ENCODE measurements around the gene TAT. TPM values are rescaled to one million over a fixed set of nuclear protein-coding genes. Genes with fewer than 3 reads are reported as not detected.

TAT gene
- polyA plus RNA-seq, 3 donors: not detected

- intact Hi-C loops (cut with micrococcal nuclease): no loop called here
- no peak for TF ChIP-seq CTCF (IDR thresholded peaks at IDR 0.05)
- no peak overlapping the region for H3K9ac ChIP-seq (ENCODE audit: insufficient read depth, low read length, poor library complexity, severe bottlenecking)
Observed at GRCh38 chr16:71572497-71573116, 4.3 kb downstream of the TAT start.

GRCh38 chr16:71570144-71570543 is 6.7 kb downstream of the TAT start:
- Mint-ChIP-seq H3K36me3 (no peaks in the 10 kb centered on the region), H3K27me3 (ENCODE audit: low read depth in 3 of 3) (peaks cover 15 to 27% (median 23%) of the 10 kb centered on the region in 3 donors), H3K9me3 (peaks cover 0 to 2% (median 0%) of the 10 kb centered on the region in 7 donors), H3K4me1 (peaks cover 17% of the 10 kb centered on the region), H3K27ac (no peak overlapping the region), H3K4me3 (no peak overlapping the region)
- no peaks in the 10 kb centered on the region for H3K36me3 ChIP-seq (replicated peaks in 1 of 2; ENCODE audit: control insufficient read depth in 1 of 2, insufficient read depth in 2 of 2, low read length in 2 of 2)
- peaks cover 14 to 15% of the 10 kb centered on the region in 2 donors for H3K4me1 ChIP-seq (ENCODE audit: control insufficient read depth in 1 of 2, insufficient read depth in 2 of 2, low read length in 2 of 2)
- no peak for DNase-seq
- H3K4me2 ChIP-seq (replicated peaks; ENCODE audit: extremely low read depth, low read length, poor library complexity, severe bottlenecking): no peak overlapping the region
- no peak for TF ChIP-seq CTCF (IDR thresholded peaks at IDR 0.05)
- intact Hi-C loops (cut with micrococcal nuclease): no loop called here
- H3K9me3 ChIP-seq (replicated peaks in 1 of 2; ENCODE audit: control insufficient read depth in 1 of 2, insufficient read depth in 1 of 2, low read length in 2 of 2): no peaks in the 10 kb centered on the region
- no peak overlapping the region for H3K4me3 ChIP-seq (replicated peaks in 1 of 3; ENCODE audit: low read depth in 2 of 3, low read length in 3 of 3)
- H3K27me3 ChIP-seq (ENCODE audit: control insufficient read depth in 2 of 2, insufficient read depth in 2 of 2, low read length in 2 of 2): peaks cover 2 to 3% of the 10 kb centered on the region in 2 donors
- no peak overlapping the region for H3K27ac ChIP-seq (ENCODE audit: low read depth in 1 of 2, low read length in 2 of 2)
- H3K79me2 ChIP-seq (ENCODE audit: insufficient read depth, low read length): no peaks in the 10 kb centered on the region
- no peak overlapping the region for H3K9ac ChIP-seq (ENCODE audit: insufficient read depth, low read length, poor library complexity, severe bottlenecking)
- no peaks in the 10 kb centered on the region for H4K20me1 ChIP-seq (ENCODE audit: insufficient read depth, low read length)
- WGBS (ENCODE audit: insufficient coverage): 100% methylated on average over 3 of the region's 8 CpGs
- H2AFZ ChIP-seq (ENCODE audit: insufficient read depth, low read depth, low read length, poor library complexity, severe bottlenecking): no peak overlapping the region

More at GRCh38 chr16:71572497-71573116, 4.3 kb downstream of the TAT start:
- no peaks in the 10 kb centered on the region for H3K36me3 Mint-ChIP-seq
- no peaks in the 10 kb centered on the region for H4K20me1 ChIP-seq (ENCODE audit: insufficient read depth, low read length)
- H2AFZ ChIP-seq (ENCODE audit: insufficient read depth, low read depth, low read length, poor library complexity, severe bottlenecking): no peak overlapping the region
- H3K79me2 ChIP-seq (ENCODE audit: insufficient read depth, low read length): no peaks in the 10 kb centered on the region
- no peaks in the 10 kb centered on the region for H3K9me3 ChIP-seq (replicated peaks in 1 of 2; ENCODE audit: control insufficient read depth in 1 of 2, insufficient read depth in 1 of 2, low read length in 2 of 2)
- H3K27me3 Mint-ChIP-seq (ENCODE audit: low read depth in 3 of 3): peaks cover 24 to 41% (median 37%) of the 10 kb centered on the region in 3 donors
- H3K4me1 Mint-ChIP-seq: peaks cover 2% of the 10 kb centered on the region
- H3K36me3 ChIP-seq (replicated peaks in 1 of 2; ENCODE audit: control insufficient read depth in 1 of 2, insufficient read depth in 2 of 2, low read length in 2 of 2): no peaks in the 10 kb centered on the region
- H3K27ac ChIP-seq (ENCODE audit: low read depth in 1 of 2, low read length in 2 of 2): no peak overlapping the region
- no CpG with 5 or more reads among the region's 3 CpGs for WGBS (ENCODE audit: insufficient coverage)
- H3K4me1 ChIP-seq (ENCODE audit: control insufficient read depth in 1 of 2, insufficient read depth in 2 of 2, low read length in 2 of 2): no peaks in the 10 kb centered on the region
- no peak for DNase-seq
- H3K4me2 ChIP-seq (replicated peaks; ENCODE audit: extremely low read depth, low read length, poor library complexity, severe bottlenecking): no peak overlapping the region
- H3K27me3 ChIP-seq (ENCODE audit: control insufficient read depth in 2 of 2, insufficient read depth in 2 of 2, low read length in 2 of 2): peaks cover 6 to 11% of the 10 kb centered on the region in 2 donors
- H3K27ac Mint-ChIP-seq: no peak overlapping the region
- H3K4me3 ChIP-seq (replicated peaks in 1 of 3; ENCODE audit: low read depth in 2 of 3, low read length in 3 of 3): no peak overlapping the region
- no peak overlapping the region for H3K4me3 Mint-ChIP-seq
- H3K9me3 Mint-ChIP-seq: no peaks in the 10 kb centered on the region

All from CD14-positive monocyte (primary cell).